Large intestine (tissue), 3 donors: ENCODE measurements around the gene MYL12B. TPM values are rescaled to one million over a fixed set of nuclear protein-coding genes. Genes with fewer than 3 reads are reported as not detected.
"Not testable (repeated sequence)": the region's sequence is repeated elsewhere in the genome, so short reads cannot be mapped to it uniquely, and the experiment has no call there.

ENCODE experiments used
- DNase-seq, 2 donors: peaks; one replicate each; pipeline versions ENCODE4 v3.0.0 to v3.0.0-alpha.2; 2013
- H3K27ac ChIP-seq: one replicate; pipeline ENCODE4 v1.5.1; 2013; ENCODE audit warnings: low read length
- H3K27me3 ChIP-seq: 2 replicates; pipeline ENCODE4 v1.6.1; 2013; ENCODE audit warnings: low read length; ENCODE audit not compliant: control insufficient read depth, insufficient read depth
- H3K36me3 ChIP-seq: 2 replicates; pipeline ENCODE4 v1.6.1; 2013; ENCODE audit warnings: low read length; ENCODE audit not compliant: control insufficient read depth, insufficient read depth
- H3K4me1 ChIP-seq: one replicate; pipeline ENCODE4 v1.6.1; 2013; ENCODE audit warnings: low read length; ENCODE audit not compliant: control insufficient read depth, insufficient read depth
- H3K4me3 ChIP-seq: one replicate; pipeline ENCODE4 v1.5.1; 2013; ENCODE audit warnings: low read length
- H3K9me3 ChIP-seq: one replicate; pipeline ENCODE4 v1.6.1; 2013; ENCODE audit warnings: mild to moderate bottlenecking, low read depth, low read length, moderate library complexity; ENCODE audit not compliant: control insufficient read depth
- WGBS: methylation state at CpG from one replicate; pipeline ENCODE4 v1.1.5; 2013; ENCODE audit warnings: low lambda C conversion rate; ENCODE audit not compliant: insufficient coverage; 5-methylcytosine and 5-hydroxymethylcytosine counted together
- polyA plus RNA-seq: library from polyadenylated mRNA; unstranded; fragments of 120-200 nt; gene quantifications from one replicate; pipeline ENCODE4 v1.2.1, GENCODE V29; 2013

MYL12B gene
- polyA plus RNA-seq, 1 donor, result 408 TPM

DNA sequence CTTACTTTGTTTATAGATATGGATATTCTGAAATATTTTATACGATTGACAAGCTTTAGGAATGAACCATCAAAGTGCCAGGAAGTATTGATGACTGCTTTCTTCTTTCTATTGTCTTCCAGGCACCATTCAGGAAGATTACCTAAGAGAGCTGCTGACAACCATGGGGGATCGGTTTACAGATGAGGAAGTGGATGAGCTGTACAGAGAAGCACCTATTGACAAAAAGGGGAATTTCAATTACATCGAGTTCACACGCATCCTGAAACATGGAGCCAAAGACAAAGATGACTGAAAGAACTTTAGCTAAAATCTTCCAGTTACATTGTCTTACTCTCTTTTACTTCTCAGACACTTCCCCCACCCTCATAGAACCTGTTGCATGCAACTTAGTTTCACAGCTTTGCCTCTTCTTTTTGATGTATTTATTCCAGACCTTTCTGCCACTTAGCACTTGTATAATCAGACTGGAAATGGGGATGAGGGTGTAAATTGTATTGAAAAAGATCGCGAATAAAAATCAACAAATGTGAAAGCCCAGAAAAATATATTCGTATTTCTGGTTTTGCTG, 15.8 kb downstream of the MYL12B start:
- H3K27me3 ChIP-seq, H3K4me1 ChIP-seq, H3K4me3 ChIP-seq, H3K27ac ChIP-seq, DNase-seq, H3K9me3 ChIP-seq: not testable (repeated sequence)
- H3K36me3 ChIP-seq, result peaks cover 39% of the 10 kb centered on the region
- 87% methylated on average over 4 of the region's 7 CpGs for WGBS

DNA sequence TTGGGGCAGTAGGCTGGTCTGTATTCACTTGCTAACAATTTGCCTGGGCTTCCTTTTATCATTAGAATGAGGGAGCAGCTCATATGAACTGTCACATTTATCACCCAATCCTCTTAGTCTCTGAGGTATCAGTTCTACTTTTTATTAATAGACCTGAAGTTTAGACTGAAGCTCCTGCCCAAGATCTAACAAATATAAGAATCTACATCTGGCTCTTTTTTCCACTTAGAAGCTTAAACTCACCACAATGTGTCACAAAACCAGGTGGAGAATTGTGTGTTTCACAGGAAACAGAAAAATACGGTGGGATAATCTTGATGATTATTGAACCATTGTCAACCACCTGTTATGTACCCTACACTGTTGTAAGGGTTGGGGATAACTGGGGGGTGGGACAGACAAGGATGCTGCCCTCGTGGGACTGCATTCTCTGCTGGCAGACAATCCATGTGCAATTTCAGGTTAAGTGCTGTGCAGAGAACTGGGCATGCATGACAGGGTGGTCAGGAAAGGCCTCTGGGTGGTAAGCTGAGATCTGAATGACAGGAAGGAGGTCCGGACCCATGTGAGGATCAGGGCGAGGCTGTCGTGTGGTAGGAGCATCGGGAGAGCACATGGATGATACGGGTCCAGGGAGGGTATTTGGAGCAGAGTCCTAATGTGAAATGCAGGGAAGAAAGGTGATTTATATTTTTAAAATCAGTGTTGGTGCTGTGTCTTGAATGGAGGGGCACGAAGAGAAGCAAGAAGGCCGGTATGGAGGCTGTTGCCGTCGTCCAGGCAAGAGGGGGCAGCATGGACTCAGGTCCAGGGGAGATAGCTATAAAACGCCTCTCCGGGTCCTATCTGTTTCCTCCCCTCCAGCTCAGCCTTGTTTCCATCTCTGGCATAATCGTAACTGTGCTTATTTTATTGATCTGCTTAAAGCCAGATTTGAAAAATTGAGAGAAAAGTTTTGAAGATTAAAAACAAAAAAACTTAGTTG, 17.6 kb downstream of the MYL12B start:
- WGBS, result 71% methylated on average over 1 of the region's 14 CpGs

DNA sequence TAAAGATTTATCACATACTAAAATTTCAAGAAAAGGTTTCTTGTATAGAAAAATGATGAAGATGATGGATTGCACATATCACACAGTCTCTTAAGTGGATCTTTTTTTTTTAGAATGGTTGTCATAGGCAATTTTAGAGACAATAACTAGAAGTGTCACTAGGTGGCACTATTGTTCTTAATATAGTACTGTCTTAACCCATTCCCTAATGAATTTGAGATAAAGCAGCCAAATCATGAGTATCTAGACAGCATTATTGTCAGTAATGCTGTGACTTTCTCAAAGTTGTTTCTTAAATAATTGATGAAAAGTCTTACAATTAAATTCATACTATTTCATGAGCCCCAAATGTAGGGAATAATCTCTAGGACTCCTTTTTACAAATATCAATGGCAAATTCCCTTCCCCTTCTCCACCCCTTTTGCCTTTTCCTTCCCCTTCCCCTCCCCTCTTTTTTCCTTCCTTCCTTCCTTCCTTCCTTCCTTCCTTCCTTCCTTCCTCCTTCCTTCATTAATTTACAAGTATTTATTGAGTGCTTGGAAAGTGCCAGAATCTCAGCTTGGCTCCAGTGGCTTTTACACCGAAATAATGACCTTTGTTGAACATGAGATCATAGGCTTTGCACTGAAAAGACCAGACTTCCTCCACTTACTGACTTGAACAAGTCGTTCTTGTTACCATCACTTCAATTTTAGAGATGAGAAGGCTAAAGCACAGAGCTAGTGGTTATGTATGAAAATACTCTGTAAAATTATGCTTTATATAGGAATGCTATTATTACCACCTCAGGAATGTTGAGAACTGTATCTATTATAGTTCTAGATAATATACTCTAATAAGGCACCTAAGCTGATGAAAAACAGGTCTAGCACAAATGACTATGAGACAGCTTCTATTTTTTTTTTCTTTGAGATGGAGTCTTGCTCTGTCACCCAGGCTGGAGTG, 19.8 kb downstream of the MYL12B start:
- Histone ChIP-seq H3K36me3 (peaks cover 11% of the 10 kb centered on the region), H3K27ac (no peak overlapping the region), H3K4me1 (no peaks in the 10 kb centered on the region), H3K27me3 (no peaks in the 10 kb centered on the region), H3K4me3 (no peak overlapping the region), H3K9me3 (no peaks in the 10 kb centered on the region)
- WGBS, result 0% methylated on average over 1 of the region's 2 CpGs
- DNase-seq, result peak; percentile 57 to 69

More for the DNA sequence above, 17.6 kb downstream of the MYL12B start:
- Histone ChIP-seq H3K27me3 (no peaks in the 10 kb centered on the region), H3K4me1 (no peaks in the 10 kb centered on the region), H3K9me3 (no peaks in the 10 kb centered on the region), H3K4me3 (no peak overlapping the region), H3K36me3 (peaks cover 27% of the 10 kb centered on the region), H3K27ac (no peak overlapping the region)
- no peak for DNase-seq

DNA sequence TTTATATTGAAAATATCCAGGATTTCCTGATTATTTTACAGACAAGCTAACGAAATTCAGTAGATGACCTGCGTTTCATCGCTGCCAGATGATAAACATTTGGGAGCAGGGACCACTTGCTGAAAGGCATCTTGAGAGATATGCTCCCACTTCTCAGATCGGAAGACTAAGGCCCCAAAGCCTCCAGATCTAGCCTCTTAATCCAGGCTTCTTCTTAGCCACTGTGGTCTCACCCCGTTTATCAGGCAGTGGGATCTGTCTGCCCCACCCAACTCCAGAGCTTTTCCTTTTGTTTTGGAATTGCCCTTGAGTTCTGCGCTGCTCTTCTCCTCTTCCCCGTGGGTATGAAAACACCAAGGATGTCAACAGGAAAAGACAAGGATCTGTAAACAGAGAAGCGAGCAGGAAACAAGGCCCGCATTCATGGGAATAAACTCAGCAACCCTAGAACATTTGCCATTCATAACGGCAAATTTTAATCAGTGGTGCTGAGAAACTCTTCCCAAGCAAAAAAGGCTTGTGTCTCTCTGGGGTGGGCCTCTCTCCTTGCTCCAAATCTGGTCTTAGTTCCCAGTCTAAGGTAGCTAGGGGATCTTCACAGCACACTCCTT, 21.4 kb downstream of the MYL12B start:
- H3K9me3 ChIP-seq, result no peaks in the 10 kb centered on the region
- peaks cover 2% of the 10 kb centered on the region for H3K36me3 ChIP-seq
- H3K27me3 ChIP-seq, result no peaks in the 10 kb centered on the region
- DNase-seq, result no peak
- no CpG with 5 or more reads among the region's 10 CpGs for WGBS
- no peak overlapping the region for H3K27ac ChIP-seq
- H3K4me1 ChIP-seq, result no peaks in the 10 kb centered on the region
- no peak overlapping the region for H3K4me3 ChIP-seq

GRCh38 chr18:3283908-3284307, 22.0 kb downstream of the MYL12B start:
- Histone ChIP-seq H3K9me3 (peaks cover 5% of the 10 kb centered on the region), H3K36me3 (no peaks in the 10 kb centered on the region), H3K27ac (no peak overlapping the region), H3K4me3 (no peak overlapping the region), H3K4me1 (no peaks in the 10 kb centered on the region), H3K27me3 (no peaks in the 10 kb centered on the region)
- no peak for DNase-seq
- WGBS, result no CpG with 5 or more reads among the region's 7 CpGs

DNA sequence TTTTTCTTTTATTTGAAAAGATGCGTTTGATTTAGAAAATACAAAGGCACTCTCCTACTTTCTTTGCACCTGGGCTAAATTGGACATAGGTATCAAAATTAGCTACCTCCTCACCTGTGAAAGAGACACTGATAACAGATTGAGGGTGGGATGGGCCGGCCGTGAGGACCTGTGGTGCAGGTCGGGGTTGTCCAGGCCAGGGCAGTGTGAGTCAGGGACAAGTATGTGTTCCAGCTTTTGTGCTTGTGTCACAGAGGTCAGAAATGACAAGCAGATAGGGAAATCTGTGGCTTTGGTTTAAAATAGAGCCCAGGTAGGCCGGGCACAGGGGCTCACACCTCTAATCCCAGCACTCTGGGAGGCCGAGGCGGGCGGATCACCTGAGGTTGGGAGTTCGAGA, 22.6 kb downstream of the MYL12B start:
- DNase-seq, result no peak
- Histone ChIP-seq H3K27me3 (no peaks in the 10 kb centered on the region), H3K9me3 (peaks cover 10% of the 10 kb centered on the region), H3K4me1 (no peaks in the 10 kb centered on the region), H3K36me3 (no peaks in the 10 kb centered on the region), H3K27ac (no peak overlapping the region), H3K4me3 (no peak overlapping the region)
- no CpG with 5 or more reads among the region's 9 CpGs for WGBS

- H3K27me3 ChIP-seq, result no peaks in the 10 kb centered on the region
- 100% methylated on average over 1 of the region's 7 CpGs for WGBS
- DNase-seq, result no peak
- peaks cover 11% of the 10 kb centered on the region for H3K9me3 ChIP-seq
- no peak overlapping the region for H3K27ac ChIP-seq
- H3K36me3 ChIP-seq, result no peaks in the 10 kb centered on the region
- H3K4me3 ChIP-seq, result no peak overlapping the region
- H3K4me1 ChIP-seq, result no peaks in the 10 kb centered on the region
These were observed 24.2 kb downstream of the MYL12B start for GRCh38 chr18:3286159-3286558.

GRCh38 chr18:3293196-3293951, 31.4 kb downstream of the MYL12B start:
- Histone ChIP-seq H3K27ac (no peak overlapping the region), H3K9me3 (peaks cover 14% of the 10 kb centered on the region), H3K4me1 (no peaks in the 10 kb centered on the region), H3K36me3 (no peaks in the 10 kb centered on the region), H3K27me3 (no peaks in the 10 kb centered on the region), H3K4me3 (no peak overlapping the region)
- DNase-seq, result no peak
- no CpG with 5 or more reads among the region's 2 CpGs for WGBS

GRCh38 chr18:3294435-3295080, 32.6 kb downstream of the MYL12B start:
- no peak for DNase-seq
- Histone ChIP-seq H3K27me3 (no peaks in the 10 kb centered on the region), H3K4me1 (no peaks in the 10 kb centered on the region), H3K4me3 (no peak overlapping the region), H3K27ac (no peak overlapping the region), H3K36me3 (no peaks in the 10 kb centered on the region), H3K9me3 (peaks cover 4% of the 10 kb centered on the region)
- WGBS, result 80% methylated on average over 1 of the region's 3 CpGs
